DND-41 (cell line): Measurements from ENCODE around the gene CFAP90.

Experiments
- EZH2 ChIP-seq: IDR thresholded peaks from 3 replicates; pipeline ENCODE4 v1.6.1; 2012; ENCODE audit warnings: borderline replicate concordance, low read depth, mild to moderate bottlenecking, moderate library complexity, low read length, inconsistent platforms; ENCODE audit not compliant: severe bottlenecking
- TF ChIP-seq, protein P1 (sequence below): IDR thresholded peaks from 2 replicates; pipeline ENCODE4 v1.5.1; 2012; ENCODE audit warnings: borderline replicate concordance, low read length, moderate library complexity, mild to moderate bottlenecking; ENCODE audit not compliant: poor library complexity, severe bottlenecking; ENCODE audit errors: extremely low read depth

DNA sequence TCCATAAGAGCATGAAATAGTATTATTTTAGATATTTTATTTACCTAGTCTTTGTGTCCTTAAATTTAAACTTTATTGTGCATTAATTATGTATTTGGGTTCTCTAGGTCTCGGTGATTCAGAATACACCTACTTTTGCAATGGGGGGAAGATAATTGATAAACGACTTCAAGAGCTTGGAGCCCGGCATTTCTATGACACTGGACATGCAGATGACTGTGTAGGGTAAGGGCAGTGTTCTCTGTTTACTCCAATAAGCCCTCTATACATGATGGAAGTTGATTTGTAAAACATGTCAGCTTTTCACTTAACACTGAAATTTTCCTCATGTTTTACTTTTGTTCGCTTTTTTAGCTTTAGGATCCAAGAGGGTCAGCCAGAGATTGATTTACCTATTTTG is 24.2 kb upstream of the CFAP90 start:
- TF ChIP-seq, protein P1, sequence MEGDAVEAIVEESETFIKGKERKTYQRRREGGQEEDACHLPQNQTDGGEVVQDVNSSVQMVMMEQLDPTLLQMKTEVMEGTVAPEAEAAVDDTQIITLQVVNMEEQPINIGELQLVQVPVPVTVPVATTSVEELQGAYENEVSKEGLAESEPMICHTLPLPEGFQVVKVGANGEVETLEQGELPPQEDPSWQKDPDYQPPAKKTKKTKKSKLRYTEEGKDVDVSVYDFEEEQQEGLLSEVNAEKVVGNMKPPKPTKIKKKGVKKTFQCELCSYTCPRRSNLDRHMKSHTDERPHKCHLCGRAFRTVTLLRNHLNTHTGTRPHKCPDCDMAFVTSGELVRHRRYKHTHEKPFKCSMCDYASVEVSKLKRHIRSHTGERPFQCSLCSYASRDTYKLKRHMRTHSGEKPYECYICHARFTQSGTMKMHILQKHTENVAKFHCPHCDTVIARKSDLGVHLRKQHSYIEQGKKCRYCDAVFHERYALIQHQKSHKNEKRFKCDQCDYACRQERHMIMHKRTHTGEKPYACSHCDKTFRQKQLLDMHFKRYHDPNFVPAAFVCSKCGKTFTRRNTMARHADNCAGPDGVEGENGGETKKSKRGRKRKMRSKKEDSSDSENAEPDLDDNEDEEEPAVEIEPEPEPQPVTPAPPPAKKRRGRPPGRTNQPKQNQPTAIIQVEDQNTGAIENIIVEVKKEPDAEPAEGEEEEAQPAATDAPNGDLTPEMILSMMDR: no peak
- TF ChIP-seq EZH2: no peak
